Transverse colon (tissue), 1 donor: ENCODE data around the gene TMEM129.

ENCODE experiments used
- EP300 ChIP-seq: sonication (generic); formaldehyde crosslinking; IDR thresholded peaks from one replicate; pipeline ENCODE4 v1.6.1; 2017; ENCODE audit warnings: antibody characterized with exemption, low read depth
- POLR2A ChIP-seq: fragments of 450-650 bp; IDR thresholded peaks from one replicate; pipeline ENCODE4 v1.6.1; 2016; ENCODE audit warnings: antibody characterized with exemption, mild to moderate bottlenecking, moderate library complexity

DNA sequence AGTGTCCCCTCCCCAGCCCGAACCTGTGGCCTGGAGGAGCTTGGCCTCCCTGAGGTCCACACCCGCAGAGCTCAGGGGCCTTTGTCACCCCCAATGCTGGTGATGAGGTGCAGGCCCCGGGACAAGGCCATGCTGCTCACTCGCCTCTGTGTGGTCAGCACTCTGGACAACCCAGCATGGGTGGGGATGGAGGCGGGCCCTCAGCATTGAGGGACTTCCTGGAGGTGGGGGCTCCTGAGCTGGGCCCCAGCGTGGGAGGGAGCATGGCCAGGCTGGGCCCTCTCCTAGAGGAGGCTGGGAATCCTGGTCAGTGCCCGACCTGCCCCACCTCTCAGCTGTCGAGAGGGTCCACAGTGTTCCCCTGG, 30.8 kb upstream of the TMEM129 start:
- TF ChIP-seq POLR2A (no peak), EP300 (no peak)
